RWPE2 (cell line): ENCODE results near the gene BMP8A.
"Not testable (repeated sequence)": the region's sequence is repeated elsewhere in the genome, so short reads cannot be mapped to it uniquely, and the experiment has no call there.

Experiments
- ATAC-seq: fragments of 200-7000 bp; cut with Tn5 transposase; 3 replicates; pipeline ENCODE4 v1.9.1; 2021; ENCODE audit warnings: low read depth
- DNase-seq: peaks from one replicate; pipeline ENCODE4 v3.0.0-alpha.2; 2020; ENCODE audit warnings: low spot score
- H3K27ac ChIP-seq: fragments of 450-650 bp; 2 replicates; pipeline ENCODE4 v1.5.1; 2017; ENCODE audit warnings: mild to moderate bottlenecking; ENCODE audit not compliant: poor library complexity, severe bottlenecking
- H3K27me3 ChIP-seq: fragments of 250-450 bp; sonication (Bioruptor Pico); 2 replicates; pipeline ENCODE4 v1.5.1; 2021; ENCODE audit warnings: mild to moderate bottlenecking, moderate library complexity; ENCODE audit not compliant: insufficient read depth, poor library complexity, severe bottlenecking
- H3K36me3 ChIP-seq: fragments of 250-450 bp; sonication (Bioruptor Pico); 2 replicates; pipeline ENCODE4 v1.5.1; 2020; ENCODE audit warnings: low read depth, mild to moderate bottlenecking, moderate library complexity
- H3K4me1 ChIP-seq: fragments of 250-450 bp; sonication (Bioruptor Pico); 2 replicates; pipeline ENCODE4 v1.5.1; 2021; ENCODE audit warnings: mild to moderate bottlenecking, moderate library complexity; ENCODE audit not compliant: insufficient read depth, poor library complexity, severe bottlenecking
- H3K4me3 ChIP-seq: fragments of 250-450 bp; sonication (Bioruptor Pico); 2 replicates; pipeline ENCODE4 v1.5.1; 2021; ENCODE audit warnings: mild to moderate bottlenecking, moderate library complexity; ENCODE audit not compliant: severe bottlenecking
- H3K9me3 ChIP-seq: fragments of 250-450 bp; sonication (Bioruptor Pico); 2 replicates; pipeline ENCODE4 v1.5.1; 2021; ENCODE audit warnings: mild to moderate bottlenecking, moderate library complexity; ENCODE audit not compliant: severe bottlenecking
- CTCF ChIP-seq: fragments of 450-650 bp; IDR thresholded peaks from one replicate; pipeline ENCODE4 v1.5.1; 2017; ENCODE audit warnings: mild to moderate bottlenecking, moderate library complexity; ENCODE audit not compliant: poor library complexity, severe bottlenecking

The BMP8A gene

GRCh38 chr1:39508266-39508665 is 16.8 kb downstream of the BMP8A start:
- Histone ChIP-seq H3K4me1 (peaks cover 4% of the 10 kb centered on the region), H3K27ac (no peak overlapping the region), H3K9me3 (no peaks in the 10 kb centered on the region), H3K4me3 (no peak overlapping the region), H3K27me3 (no peaks in the 10 kb centered on the region), H3K36me3 (no peaks in the 10 kb centered on the region)
- ATAC-seq = no peak
- no peak for TF ChIP-seq CTCF
- no peak for DNase-seq

- DNase-seq (no peak), ATAC-seq (peak; percentile 16; the same call in 1 of the 3 replicates)
- H3K27ac ChIP-seq = no peak overlapping the region
Measured at GRCh38 chr1:39508857-39509305, 17.4 kb downstream of the BMP8A start.

GRCh38 chr1:39509360-39510009 is 18.0 kb downstream of the BMP8A start:
- ATAC-seq (no peak), DNase-seq (no peak)
- Histone ChIP-seq H3K36me3 (no peaks in the 10 kb centered on the region), H3K27me3 (no peaks in the 10 kb centered on the region), H3K27ac (no peak overlapping the region), H3K4me3 (no peak overlapping the region), H3K4me1 (peaks cover 4% of the 10 kb centered on the region), H3K9me3 (no peaks in the 10 kb centered on the region)
- TF ChIP-seq CTCF = no peak

More at GRCh38 chr1:39508857-39509305, 17.4 kb downstream of the BMP8A start:
- no peak for TF ChIP-seq CTCF
- Histone ChIP-seq H3K4me1 (peaks cover 4% of the 10 kb centered on the region), H3K36me3 (no peaks in the 10 kb centered on the region), H3K4me3 (no peak overlapping the region), H3K9me3 (no peaks in the 10 kb centered on the region), H3K27me3 (no peaks in the 10 kb centered on the region)

- not testable (repeated sequence) for ATAC-seq, H3K27me3 ChIP-seq, H3K9me3 ChIP-seq, H3K4me3 ChIP-seq, DNase-seq, H3K27ac ChIP-seq, H3K4me1 ChIP-seq, H3K36me3 ChIP-seq
Measured at GRCh38 chr1:39510570-39511186, 19.2 kb downstream of the BMP8A start.

- not testable (repeated sequence) for H3K9me3 ChIP-seq, H3K4me3 ChIP-seq, H3K36me3 ChIP-seq, H3K27me3 ChIP-seq, H3K4me1 ChIP-seq, ATAC-seq, H3K27ac ChIP-seq, DNase-seq
Measured at GRCh38 chr1:39511477-39511876, 20.0 kb downstream of the BMP8A start.

GRCh38 chr1:39512234-39512847 is 20.9 kb downstream of the BMP8A start:
- not testable (repeated sequence) for ATAC-seq, H3K36me3 ChIP-seq, H3K27me3 ChIP-seq, H3K27ac ChIP-seq, H3K4me1 ChIP-seq, H3K4me3 ChIP-seq, DNase-seq, H3K9me3 ChIP-seq

GRCh38 chr1:39514710-39515124 is 23.3 kb downstream of the BMP8A start:
- peak; percentile 45 for ATAC-seq
- DNase-seq, H3K4me3 ChIP-seq, H3K27ac ChIP-seq, H3K9me3 ChIP-seq, H3K27me3 ChIP-seq, H3K36me3 ChIP-seq, H3K4me1 ChIP-seq: not testable (repeated sequence)

GRCh38 chr1:39515131-39516086 is 24.0 kb downstream of the BMP8A start:
- not testable (repeated sequence) for H3K4me3 ChIP-seq, H3K27ac ChIP-seq, H3K27me3 ChIP-seq, H3K9me3 ChIP-seq, DNase-seq, H3K4me1 ChIP-seq, H3K36me3 ChIP-seq
- peak; percentile 65 for ATAC-seq
